ENCODE results near the gene KIAA0040. TPM values are rescaled to one million over a fixed set of nuclear protein-coding genes. Genes with fewer than 3 reads are reported as not detected.
A peak's percentile ranks its signal among the peaks of the same experiment; 100 is the strongest.

The KIAA0040 gene
- total RNA-seq, 4 donors from 2014 or later: 12.3 to 22.1 (median 16.3) TPM

GRCh38 chr1:175152006-175152652 lies 40.4 kb downstream of the KIAA0040 start:
- Histone ChIP-seq H3K4me3 (no peak overlapping the region), H3K9me3 (no peaks in the 10 kb centered on the region), H3K27ac (no peak overlapping the region), H3K36me3 (no peaks in the 10 kb centered on the region), H3K4me1 (no peaks in the 10 kb centered on the region), H3K27me3 (no peaks in the 10 kb centered on the region)
- peak; percentile 51 for DNase-seq
- intact Hi-C loops (cut with DNase I; ENCODE audit: low total_unique reads): loop anchor here (10.0 kb wide), 1 partner anchor 63 kb away; no protein-coding TSS in a partner anchor
- TF ChIP-seq CTCF (IDR thresholded peaks at IDR 0.05) (peak; percentile 78 to 88 (median 83)), POLR2A (IDR thresholded peaks at IDR 0.05) (no peak)

- no peak overlapping the region for H3K27ac ChIP-seq
- DNase-seq: no peak
- no peaks in the 10 kb centered on the region for H3K9me3 ChIP-seq
- H3K36me3 ChIP-seq: no peaks in the 10 kb centered on the region
- no peak overlapping the region for H3K4me3 ChIP-seq
- TF ChIP-seq POLR2A (IDR thresholded peaks at IDR 0.05) (no peak), CTCF (IDR thresholded peaks at IDR 0.05) (no peak)
- H3K27me3 ChIP-seq: no peaks in the 10 kb centered on the region
- H3K4me1 ChIP-seq: no peaks in the 10 kb centered on the region
- intact Hi-C loops (cut with DNase I; ENCODE audit: low total_unique reads): loop anchor here (10.0 kb wide), 1 partner anchor 64 kb away; no protein-coding TSS in a partner anchor
These were observed 41.8 kb downstream of the KIAA0040 start for GRCh38 chr1:175150596-175151319.

GRCh38 chr1:175148068-175148467 lies 44.5 kb downstream of the KIAA0040 start:
- no peak overlapping the region for H3K27ac ChIP-seq
- no peak for DNase-seq
- intact Hi-C loops (cut with DNase I; ENCODE audit: low total_unique reads): no loop called here
- H3K4me3 ChIP-seq: no peak overlapping the region
- H3K9me3 ChIP-seq: no peaks in the 10 kb centered on the region
- no peaks in the 10 kb centered on the region for H3K4me1 ChIP-seq
- H3K27me3 ChIP-seq: no peaks in the 10 kb centered on the region
- TF ChIP-seq POLR2A (IDR thresholded peaks at IDR 0.05) (no peak), CTCF (IDR thresholded peaks at IDR 0.05) (no peak)
- H3K36me3 ChIP-seq: no peaks in the 10 kb centered on the region

- no peaks in the 10 kb centered on the region for H3K4me1 ChIP-seq
- intact Hi-C loops (cut with DNase I; ENCODE audit: low total_unique reads): no loop called here
- H3K9me3 ChIP-seq: no peaks in the 10 kb centered on the region
- DNase-seq: no peak
- no peaks in the 10 kb centered on the region for H3K27me3 ChIP-seq
- H3K4me3 ChIP-seq: no peak overlapping the region
- no peak overlapping the region for H3K27ac ChIP-seq
- TF ChIP-seq CTCF (IDR thresholded peaks at IDR 0.05) (no peak), POLR2A (IDR thresholded peaks at IDR 0.05) (no peak)
- no peaks in the 10 kb centered on the region for H3K36me3 ChIP-seq
These were observed 45.0 kb downstream of the KIAA0040 start for GRCh38 chr1:175147569-175147968.

- Histone ChIP-seq H3K4me3 (no peak overlapping the region), H3K27ac (no peak overlapping the region), H3K4me1 (no peaks in the 10 kb centered on the region), H3K36me3 (no peaks in the 10 kb centered on the region), H3K9me3 (no peaks in the 10 kb centered on the region), H3K27me3 (no peaks in the 10 kb centered on the region)
- intact Hi-C loops (cut with DNase I; ENCODE audit: low total_unique reads): no loop called here
- peak; percentile 36 to 64 for DNase-seq
- TF ChIP-seq CTCF (IDR thresholded peaks at IDR 0.05): peak; percentile 40 to 75 (median 56)
- TF ChIP-seq POLR2A (IDR thresholded peaks at IDR 0.05): no peak
These were observed 45.9 kb downstream of the KIAA0040 start for GRCh38 chr1:175146529-175147213.
